HCT116 (cell line): ENCODE results near the gene EEFSEC. TPM values are rescaled to one million over a fixed set of nuclear protein-coding genes. Genes with fewer than 3 reads are reported as not detected.

Experiments used
- ATAC-seq: fragments of 200-7000 bp; cut with Tn5 transposase; 2 replicates; pipeline ENCODE4 v1.9.1; 2020; ENCODE audit warnings: mild to moderate bottlenecking, moderate library complexity
- BruUV-seq: library from RNA; stranded (reverse); fragments of 400-500 nt; replicated peaks from 2 replicates; lab custom pipeline; 2021; lab: Mats Ljungman, UMichigan
- CTCF ChIA-PET: fragments of 300-600 bp; sonication (Branson Sonifier 250); formaldehyde crosslinking; loops from one replicate; lab custom pipeline; 2021; ENCODE audit warnings: antibody characterized with exemption; lab: Charles Lee
- POLR2A ChIA-PET: fragments of 300-600, 350-600 bp; sonication (Branson Sonifier 250); formaldehyde crosslinking; loops from one replicate; lab custom pipeline; 2021; ENCODE audit warnings: antibody characterized with exemption; lab: Charles Lee
- RAD21 ChIA-PET, 2 experiments: fragments of 300-600 bp; sonication (Branson Sonifier 250); formaldehyde crosslinking; loops; one replicate each; lab custom pipeline; 2023; ENCODE audit warnings: low total read pairs in 2 of 2; ENCODE audit not compliant: uncharacterized antibody in 2 of 2, unreplicated experiment in 2 of 2, low non-redundant PET in 1 of 2; lab: Charles Lee
- DNase-seq: peaks from one replicate; pipeline ENCODE4 v3.0.0-alpha.2; 2010; ENCODE audit warnings: low read depth, low spot score
- H2AFZ ChIP-seq: fragments of 200-600 bp; shearing (Covaris generic), sonication (generic); 2 replicates; pipeline ENCODE4 v1.6.1; 2017; ENCODE audit warnings: low read depth, mixed run types, mixed read lengths, antibody characterized with exemption, low read length; ENCODE audit not compliant: poor library complexity, severe bottlenecking
- H3K27ac ChIP-seq: 2 replicates; pipeline ENCODE4 v1.5.1; 2012; ENCODE audit warnings: low read depth, low read length
- H3K27me3 ChIP-seq: fragments of 200-600 bp; sonication (generic); 2 replicates; pipeline ENCODE4 v1.6.1; 2016; ENCODE audit warnings: mixed run types, low read length, mixed read lengths; ENCODE audit not compliant: insufficient read depth
- H3K36me3 ChIP-seq, 2 experiments: fragments of 200-500 bp in 1 of 2; fragments of 200-600 bp in 1 of 2; sonication (Bioruptor generic) in 1 of 2; sonication (generic) in 1 of 2; 2 replicates each; pipeline versions ENCODE4 v1.5.1 to v1.6.1; 2014 to 2016; ENCODE audit warnings: low read length in 2 of 2, inconsistent platforms in 1 of 2, mixed read lengths in 1 of 2, mixed run types in 1 of 2; ENCODE audit not compliant: insufficient read depth in 2 of 2, control insufficient read depth in 1 of 2
- H3K4me1 ChIP-seq, 2 experiments: fragments of 200-600 bp in 1 of 2; sonication (generic) in 1 of 2; 2 replicates each; pipeline versions ENCODE4 v1.5.1 to v1.6.1; 2012 to 2017; ENCODE audit warnings: low read length in 2 of 2, inconsistent platforms in 1 of 2, mild to moderate bottlenecking in 1 of 2, mixed read lengths in 1 of 2, mixed run types in 1 of 2, moderate library complexity in 1 of 2; ENCODE audit not compliant: insufficient read depth in 2 of 2, control insufficient read depth in 1 of 2
- H3K4me2 ChIP-seq: fragments of 200-600 bp; sonication (generic); 2 replicates; pipeline ENCODE4 v1.6.1; 2017; ENCODE audit warnings: mixed run types, low read length, mixed read lengths
- H3K4me3 ChIP-seq, 2 experiments: fragments of 200-600 bp in 1 of 2; sonication (generic) in 1 of 2; replicated peaks in 1 of 2; 2 replicates each; pipeline ENCODE4 v1.5.1; 2011 to 2016; ENCODE audit warnings: low read length in 2 of 2, control low read depth in 1 of 2, low read depth in 1 of 2, mild to moderate bottlenecking in 1 of 2, mixed read lengths in 1 of 2, mixed run types in 1 of 2
- H3K79me2 ChIP-seq: fragments of 200-600 bp; sonication (generic); 2 replicates; pipeline ENCODE4 v1.6.1; 2017; ENCODE audit warnings: mild to moderate bottlenecking, mixed run types, low read length, moderate library complexity, mixed read lengths; ENCODE audit not compliant: insufficient read depth
- H3K9ac ChIP-seq: fragments of 200-600 bp; sonication (generic); 2 replicates; pipeline ENCODE4 v1.6.1; 2016; ENCODE audit warnings: low read length, mixed read lengths
- H3K9me2 ChIP-seq: fragments of 200-600 bp; sonication (generic), shearing (Covaris generic); 2 replicates; pipeline ENCODE4 v1.6.1; 2017; ENCODE audit warnings: mixed run types, mild to moderate bottlenecking, moderate library complexity; ENCODE audit not compliant: insufficient read depth
- H3K9me3 ChIP-seq, 2 experiments: fragments of 200-500 bp in 1 of 2; fragments of 200-600 bp in 1 of 2; sonication (Bioruptor generic) in 1 of 2; sonication (generic) in 1 of 2; 2 replicates each; pipeline ENCODE4 v1.6.1; 2014 to 2017; ENCODE audit warnings: low read length in 2 of 2, mixed read lengths in 2 of 2, inconsistent platforms in 1 of 2, low read depth in 1 of 2, mild to moderate bottlenecking in 1 of 2, mixed run types in 1 of 2, moderate library complexity in 1 of 2; ENCODE audit not compliant: control insufficient read depth in 1 of 2, insufficient read depth in 1 of 2
- H4K20me1 ChIP-seq: fragments of 200-600 bp; sonication (generic), shearing (Covaris generic); 2 replicates; pipeline ENCODE4 v1.6.1; 2017; ENCODE audit warnings: mixed run types, mild to moderate bottlenecking, moderate library complexity; ENCODE audit not compliant: insufficient read depth
- ATF3 ChIP-seq: IDR thresholded peaks from 2 replicates; pipeline ENCODE4 v1.6.1; 2012
- CEBPB ChIP-seq: IDR thresholded peaks from 2 replicates; pipeline ENCODE4 v1.6.1; 2012; ENCODE audit warnings: low read depth
- CTCF ChIP-seq, 3 experiments: fragments of 200-600 bp in 1 of 3; sonication (generic) in 1 of 3; IDR thresholded peaks in 2 of 3; conservative IDR thresholded peaks in 1 of 3; 2 replicates each; pipeline ENCODE4 v1.5.1; 2012 to 2017; ENCODE audit warnings: low read depth in 2 of 3, low read length in 2 of 3, antibody characterized with exemption in 1 of 3, borderline replicate concordance in 1 of 3, control low read depth in 1 of 3, mild to moderate bottlenecking in 1 of 3, mixed read lengths in 1 of 3, mixed run types in 1 of 3, moderate library complexity in 1 of 3; ENCODE audit not compliant: insufficient read depth in 1 of 3
- EGR1 ChIP-seq: IDR thresholded peaks from 2 replicates; pipeline ENCODE4 v1.6.1; 2012; ENCODE audit warnings: low read depth
- ELF1 ChIP-seq: IDR thresholded peaks from 2 replicates; pipeline ENCODE4 v1.6.1; 2012; ENCODE audit warnings: low read depth, borderline replicate concordance
- FOSL1 ChIP-seq: IDR thresholded peaks from 2 replicates; pipeline ENCODE4 v1.6.1; 2012; ENCODE audit warnings: low read depth
- MAX ChIP-seq: IDR thresholded peaks from 2 replicates; pipeline ENCODE4 v1.6.1; 2012
- POLR2AphosphoS5 ChIP-seq: IDR thresholded peaks from 2 replicates; pipeline ENCODE4 v1.6.1; 2011; ENCODE audit warnings: mild to moderate bottlenecking, low read depth, low read length, moderate library complexity
- RAD21 ChIP-seq: IDR thresholded peaks from 2 replicates; pipeline ENCODE4 v1.6.1; 2012; ENCODE audit warnings: low read depth, mild to moderate bottlenecking
- SIN3A ChIP-seq: IDR thresholded peaks from 2 replicates; pipeline ENCODE4 v1.6.1; 2012; ENCODE audit warnings: low read depth
- SP1 ChIP-seq: IDR thresholded peaks from 2 replicates; pipeline ENCODE4 v1.6.1; 2012; ENCODE audit warnings: low read depth
- TCF7L2 ChIP-seq: IDR thresholded peaks from 2 replicates; pipeline ENCODE4 v1.7.0; 2011; ENCODE audit warnings: borderline replicate concordance, inconsistent platforms; ENCODE audit not compliant: insufficient read depth, insufficient read length; ENCODE audit errors: extremely low read depth
- YY1 ChIP-seq: IDR thresholded peaks from 2 replicates; pipeline ENCODE4 v1.6.1; 2011; ENCODE audit warnings: low read length, low read depth, moderate library complexity, mild to moderate bottlenecking; ENCODE audit not compliant: insufficient replicate concordance; ENCODE audit errors: extremely low read depth
- ZBTB33 ChIP-seq: IDR thresholded peaks from 2 replicates; pipeline ENCODE4 v1.6.1; 2011; ENCODE audit warnings: mild to moderate bottlenecking, low read length, moderate library complexity; ENCODE audit not compliant: insufficient replicate concordance; ENCODE audit errors: extremely low read depth
- ZFX ChIP-seq: fragments of 450-650 bp; IDR thresholded peaks from 2 replicates; pipeline ENCODE4 v1.6.1; 2017
- intact Hi-C: fragments of 100-400 bp; cut with micrococcal nuclease; formaldehyde crosslinking; loops from 2 replicates; pipeline ENCODE4 v1.10.0; 2022
- total RNA-seq: library from RNA; stranded (reverse); gene quantifications from one replicate; pipeline ENCODE4 v1.2.1, GENCODE V29; 2021; ENCODE audit not compliant: unreplicated experiment

EEFSEC gene
- total RNA-seq, 1 experiment from 2014 or later = 16.1 TPM

GRCh38 chr3:128445357-128445756 lies 292.1 kb downstream of the EEFSEC start:
- no peak overlapping the region for H3K9ac ChIP-seq
- no peaks in the 10 kb centered on the region for H3K79me2 ChIP-seq
- RAD21 ChIA-PET = no interaction called here
- no TSS peak for BruUV-seq
- no peaks in the 10 kb centered on the region for H3K9me2 ChIP-seq
- H2AFZ ChIP-seq = no peak overlapping the region
- intact Hi-C loops = no loop called here
- H3K9me3 ChIP-seq = no peaks in the 10 kb centered on the region; a peak in 1 of 4 replicates
- no peaks in the 10 kb centered on the region for H4K20me1 ChIP-seq
- H3K36me3 ChIP-seq = no peaks in the 10 kb centered on the region
- H3K4me1 ChIP-seq = no peaks in the 10 kb centered on the region
- no peak overlapping the region for H3K4me3 ChIP-seq
- TF ChIP-seq SP1 (no peak), POLR2AphosphoS5 (no peak), CEBPB (no peak), FOSL1 (no peak), RAD21 (no peak), ELF1 (no peak), ZFX (no peak), ATF3 (no peak), SIN3A (no peak), TCF7L2 (no peak), MAX (no peak), YY1 (no peak), CTCF (IDR thresholded peaks at IDR 0.05 in 2 of 3, conservative IDR thresholded peaks at IDR 0.05 in 1 of 3; ENCODE audit: borderline replicate concordance in 1 of 3, insufficient read depth in 1 of 3, low read depth in 2 of 3, low read length in 2 of 3) (no peak), ZBTB33 (no peak), EGR1 (no peak)
- TF ChIP-seq, all 23 proteins: peak for 0
- no peak for DNase-seq
- no peak for ATAC-seq
- ChIA-PET CTCF (no interaction called here), POLR2A (no interaction called here)
- Histone ChIP-seq H3K4me2 (no peak overlapping the region), H3K27ac (no peak overlapping the region), H3K27me3 (no peaks in the 10 kb centered on the region)
